Middle frontal gyrus (tissue), 1 donor: ENCODE results near the gene RRP9.
"Not testable (repeated sequence)": the region's sequence is repeated elsewhere in the genome, so short reads cannot be mapped to it uniquely, and the experiment has no call there.

Source experiments
- DNase-seq: peaks from one replicate; pipeline ENCODE4 v3.0.0-alpha.2; 2015; ENCODE audit warnings: low spot score; ENCODE audit errors: extremely low spot score

The RRP9 gene

DNA sequence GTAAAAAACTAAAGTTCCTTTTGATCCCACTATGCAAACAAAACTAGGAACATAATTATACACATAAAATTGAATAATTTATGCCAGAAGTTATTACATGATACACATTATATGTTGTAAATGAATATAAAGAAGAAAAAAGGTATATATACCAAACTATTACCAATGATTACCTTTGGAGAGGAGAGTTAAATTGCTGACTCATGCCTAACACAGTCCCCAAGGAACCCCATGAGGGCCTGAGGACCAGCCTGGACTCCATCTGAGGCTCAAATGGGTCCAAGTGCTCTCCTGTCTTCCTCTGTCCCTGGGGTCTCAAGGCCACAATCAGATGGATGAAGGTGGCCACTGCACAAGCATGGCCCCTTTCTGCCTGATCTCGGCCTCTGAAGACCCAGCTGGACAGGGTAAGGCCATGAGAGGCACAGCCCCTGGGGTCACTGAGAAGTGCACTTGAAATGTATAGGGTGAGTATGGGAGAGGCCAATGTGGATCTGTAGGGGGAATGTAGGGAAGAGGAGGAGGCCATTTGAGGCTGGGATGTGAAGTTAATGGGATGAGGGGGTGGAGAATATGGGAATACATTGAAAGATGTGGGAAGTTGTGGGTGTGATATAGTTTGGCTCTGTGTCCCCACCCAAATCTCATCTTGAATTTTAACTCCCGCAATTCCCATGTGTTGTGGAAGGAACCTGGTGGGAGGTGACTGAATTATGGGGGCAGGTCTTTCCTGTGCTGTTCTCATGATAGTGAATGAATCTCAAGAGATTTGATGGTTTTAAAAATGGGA, 37.5 kb downstream of the RRP9 start:
- DNase-seq = no peak

DNA sequence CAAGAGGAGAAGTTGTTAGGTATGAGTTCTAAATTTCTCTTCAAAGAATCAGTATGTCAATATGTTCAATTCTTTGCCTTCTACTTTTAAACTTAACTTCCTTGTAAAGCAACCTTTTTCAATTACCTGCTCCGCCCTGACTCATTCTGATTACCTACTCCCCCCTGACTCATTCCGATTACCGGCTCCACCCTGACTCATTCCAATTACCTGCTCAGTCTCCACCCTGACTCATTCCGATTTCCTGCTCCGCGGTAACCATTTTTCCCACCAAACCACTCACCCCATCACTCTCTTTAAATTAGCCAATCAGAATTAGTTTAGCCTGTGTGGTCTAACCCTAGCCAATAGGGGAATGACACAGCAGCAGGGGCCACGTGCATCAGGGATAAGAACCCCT, 39.3 kb downstream of the RRP9 start:
- not testable (repeated sequence) for DNase-seq

DNA sequence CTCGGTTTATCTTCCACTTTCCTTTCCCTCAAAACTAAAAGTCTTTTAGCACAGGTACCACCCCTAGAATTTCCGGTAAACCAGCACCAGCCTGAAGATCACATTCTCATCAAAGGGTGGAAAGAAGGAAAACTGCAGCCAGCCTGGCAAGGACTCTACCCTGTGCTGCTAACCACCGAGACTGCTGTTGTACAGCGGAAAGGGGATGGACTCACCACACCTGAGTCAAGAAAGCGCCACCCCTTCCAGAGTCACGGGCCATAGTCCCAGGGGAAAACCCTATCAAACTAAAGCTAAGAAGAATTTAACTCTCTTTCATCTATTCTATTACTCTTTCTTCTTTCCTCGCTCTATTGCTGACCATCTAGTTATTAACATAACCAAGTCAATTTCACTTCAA, 41.7 kb downstream of the RRP9 start:
- not testable (repeated sequence) for DNase-seq

DNA sequence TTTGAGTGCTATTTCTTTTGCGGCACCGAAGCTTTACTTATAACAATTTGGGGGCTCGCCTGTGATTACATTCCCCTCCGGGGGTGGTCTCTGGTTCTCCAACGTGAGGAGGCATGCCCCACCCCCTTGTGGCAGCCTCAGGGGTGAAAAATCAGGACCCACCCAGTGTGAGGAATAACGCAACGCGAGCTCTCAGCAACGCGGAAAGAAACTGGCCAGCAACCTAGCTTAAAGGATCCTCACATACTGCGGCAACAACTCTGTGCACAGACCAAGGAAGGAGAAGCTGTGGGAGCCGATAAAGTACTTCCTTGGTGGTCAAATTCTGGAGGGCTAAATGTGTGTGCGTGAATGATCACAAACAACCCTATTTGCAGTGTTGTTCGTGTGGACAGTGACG, 44.3 kb downstream of the RRP9 start:
- DNase-seq = no peak

DNA sequence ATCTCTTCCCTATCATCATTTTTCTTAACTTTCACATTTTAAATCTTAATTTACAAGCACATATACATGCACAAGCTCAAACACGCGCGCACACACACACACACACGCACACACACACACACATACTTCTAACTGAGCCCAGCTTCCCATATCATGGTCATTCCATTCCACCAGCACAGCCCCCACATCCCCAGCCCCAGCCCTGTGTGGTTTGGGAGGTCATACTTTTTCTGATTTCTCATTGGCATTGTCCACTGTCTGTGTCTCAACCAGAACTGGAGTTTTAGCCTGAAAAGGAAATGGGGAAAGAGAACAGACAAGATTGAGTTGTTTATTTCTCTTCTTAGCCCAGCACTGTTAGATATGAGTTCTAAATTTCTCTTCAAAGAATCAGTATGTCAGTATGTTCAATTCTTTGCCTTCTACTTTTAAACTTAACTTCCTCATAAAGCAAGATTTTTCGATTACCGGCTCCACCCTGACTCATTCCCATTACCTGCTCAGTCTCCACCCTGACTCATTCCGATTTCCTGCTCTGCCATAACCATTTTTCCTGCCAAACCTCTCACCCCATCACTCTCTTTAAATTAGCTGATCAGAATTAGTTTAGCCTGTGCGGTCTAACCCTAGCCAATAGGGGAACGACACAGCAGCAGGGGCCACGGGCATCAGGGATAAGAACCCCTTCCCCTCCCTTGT, 44.9 kb downstream of the RRP9 start:
- DNase-seq = no peak

DNA sequence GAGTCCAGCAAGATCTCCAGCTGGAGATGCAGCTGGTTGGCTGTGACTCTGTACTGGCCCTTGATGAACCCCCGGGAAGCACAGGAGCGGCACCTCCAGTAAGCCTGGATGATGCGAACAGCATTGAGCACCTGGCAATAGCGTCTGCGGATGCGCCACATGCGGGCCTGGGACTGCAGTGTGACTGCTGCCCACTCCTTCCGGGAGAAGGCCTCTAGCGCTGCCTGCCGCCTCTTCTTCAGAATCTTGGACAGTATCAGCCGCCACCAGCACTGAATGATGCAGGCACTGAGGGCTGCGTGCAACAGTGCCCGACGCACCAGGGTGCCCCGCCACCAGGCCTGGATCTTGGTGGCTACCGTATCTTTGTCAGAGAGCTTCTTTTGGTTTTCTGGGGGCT, 46.8 kb downstream of the RRP9 start:
- no peak for DNase-seq

DNA sequence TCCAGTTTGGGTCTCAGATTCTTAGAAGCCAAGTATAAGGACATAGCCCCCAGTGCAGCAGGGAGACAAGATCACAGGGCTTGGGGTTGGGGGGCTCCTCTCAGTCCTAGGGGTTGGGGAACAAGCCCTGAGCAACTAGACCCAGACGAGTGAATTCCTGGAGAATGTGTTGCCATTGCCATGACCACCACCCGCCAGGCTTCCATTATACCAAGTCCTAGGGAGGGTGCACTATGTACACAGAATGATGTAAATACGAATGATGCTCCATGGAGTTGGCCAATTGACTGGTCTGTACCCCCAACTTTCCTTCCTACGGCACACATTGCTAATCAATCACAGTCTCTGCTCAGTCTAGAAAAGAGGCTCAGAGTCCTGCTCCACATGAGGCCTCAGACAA, 47.3 kb downstream of the RRP9 start:
- DNase-seq = no peak

DNA sequence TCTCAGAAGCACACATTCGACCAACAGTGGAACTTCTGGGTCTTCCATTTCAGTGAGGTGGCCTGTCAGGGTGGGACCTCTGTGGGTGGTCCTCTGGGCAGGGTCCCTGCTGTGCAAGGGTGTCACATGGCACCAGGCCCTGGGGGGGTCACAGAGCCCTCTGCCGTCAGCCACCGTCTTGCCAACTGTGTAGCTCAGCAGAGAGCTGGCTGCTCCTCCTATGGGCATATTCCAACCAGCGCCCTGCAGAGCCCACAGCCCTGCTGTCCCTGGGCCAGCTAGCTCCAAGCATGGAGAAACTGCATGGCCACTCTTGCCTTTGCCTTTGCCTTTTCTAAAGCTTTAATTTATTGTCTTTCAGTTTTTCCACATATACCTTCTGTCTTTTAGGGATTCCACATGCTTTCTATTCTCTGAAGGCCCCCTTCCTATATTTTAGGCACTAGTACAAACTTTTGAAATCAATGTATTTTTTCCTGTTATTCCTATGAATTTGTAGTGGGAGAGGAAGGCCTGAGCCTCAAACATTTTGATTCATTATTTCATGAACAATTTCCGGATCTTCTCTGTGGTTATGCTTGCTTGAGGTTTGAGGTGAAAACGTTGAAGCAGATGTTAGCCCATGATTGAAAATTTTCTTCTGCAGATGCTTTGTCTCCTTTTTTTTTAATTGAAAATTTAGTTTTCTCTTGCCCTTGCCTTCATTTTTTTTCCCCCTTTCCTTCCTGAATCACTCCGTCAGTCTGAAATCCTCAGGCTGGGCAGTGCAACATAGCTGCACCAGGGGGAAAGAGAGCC, 50.3 kb downstream of the RRP9 start:
- no peak for DNase-seq

DNA sequence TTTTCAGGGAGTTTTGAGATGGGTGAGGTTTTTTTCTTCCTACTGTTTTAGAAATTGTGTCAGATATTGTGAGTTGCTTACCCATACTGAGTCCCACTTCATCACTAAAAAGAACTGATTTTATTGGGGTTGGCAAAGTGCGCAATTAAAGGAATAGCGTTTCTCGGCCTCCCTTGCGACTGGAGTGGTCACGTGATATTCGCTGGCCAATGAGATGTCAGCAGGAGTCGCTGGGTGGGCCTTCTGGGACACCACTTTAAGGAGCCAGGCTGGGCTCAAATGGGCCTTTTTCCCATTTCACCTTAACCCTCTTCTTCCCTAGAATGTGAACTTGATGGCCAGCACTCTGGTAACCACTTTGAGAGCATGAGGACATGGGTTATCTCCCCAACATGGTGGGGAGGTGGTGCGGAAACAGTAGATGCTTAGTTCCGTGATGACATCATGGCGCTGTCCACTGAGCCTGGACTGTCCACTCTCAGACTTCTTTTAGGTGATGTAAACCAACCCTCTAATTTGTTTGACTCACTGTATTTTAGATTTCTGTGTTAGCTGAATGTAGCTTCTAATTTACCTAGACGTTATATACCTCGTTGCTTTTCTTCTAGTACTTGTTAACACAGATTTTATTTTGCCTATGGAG, 53.1 kb downstream of the RRP9 start:
- DNase-seq = no peak

DNA sequence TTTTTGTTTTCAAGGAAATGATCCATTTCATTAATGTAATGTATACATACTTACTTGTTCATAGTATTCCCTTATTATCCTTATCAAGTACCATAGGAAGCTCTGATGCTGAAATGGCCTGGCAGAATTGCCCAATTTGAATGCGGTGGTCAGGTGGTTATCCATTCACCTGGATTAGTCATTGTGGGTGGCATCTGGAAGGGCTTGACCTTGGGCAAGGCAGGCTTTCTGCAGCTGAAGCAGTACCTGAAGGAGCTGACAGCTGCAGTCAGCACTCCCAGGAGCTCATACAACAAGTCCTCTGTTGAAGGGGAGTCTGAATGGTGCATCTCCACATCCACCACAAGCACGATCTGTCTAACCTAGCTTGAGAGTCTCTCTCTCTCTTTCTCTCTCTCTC, 54.1 kb downstream of the RRP9 start:
- DNase-seq = no peak

DNA sequence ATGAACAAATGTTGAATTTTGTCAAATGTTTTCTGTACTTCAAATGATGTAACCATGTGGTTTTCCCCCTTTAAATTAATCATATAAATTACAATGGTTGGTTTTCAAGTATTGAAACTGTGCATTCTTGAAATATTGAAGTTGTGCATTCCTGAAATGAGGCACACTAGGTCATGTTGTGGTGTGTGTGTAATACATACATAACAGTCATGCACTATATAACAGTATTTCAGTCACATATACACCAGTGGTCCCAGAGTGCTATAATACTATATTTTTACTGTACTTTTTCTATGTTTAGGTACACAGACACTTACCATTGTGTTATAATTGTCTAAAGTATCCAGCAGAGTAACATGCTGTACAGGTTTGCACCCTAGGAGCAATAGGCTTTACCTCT, 55.3 kb downstream of the RRP9 start:
- DNase-seq = no peak
